HS-5 (cell line): ENCODE data around the gene BTG4.

Experiments
- DNase-seq: peaks from one replicate; pipeline ENCODE4 v3.0.0-alpha.2; 2012; ENCODE audit warnings: low read depth

The BTG4 gene

DNA sequence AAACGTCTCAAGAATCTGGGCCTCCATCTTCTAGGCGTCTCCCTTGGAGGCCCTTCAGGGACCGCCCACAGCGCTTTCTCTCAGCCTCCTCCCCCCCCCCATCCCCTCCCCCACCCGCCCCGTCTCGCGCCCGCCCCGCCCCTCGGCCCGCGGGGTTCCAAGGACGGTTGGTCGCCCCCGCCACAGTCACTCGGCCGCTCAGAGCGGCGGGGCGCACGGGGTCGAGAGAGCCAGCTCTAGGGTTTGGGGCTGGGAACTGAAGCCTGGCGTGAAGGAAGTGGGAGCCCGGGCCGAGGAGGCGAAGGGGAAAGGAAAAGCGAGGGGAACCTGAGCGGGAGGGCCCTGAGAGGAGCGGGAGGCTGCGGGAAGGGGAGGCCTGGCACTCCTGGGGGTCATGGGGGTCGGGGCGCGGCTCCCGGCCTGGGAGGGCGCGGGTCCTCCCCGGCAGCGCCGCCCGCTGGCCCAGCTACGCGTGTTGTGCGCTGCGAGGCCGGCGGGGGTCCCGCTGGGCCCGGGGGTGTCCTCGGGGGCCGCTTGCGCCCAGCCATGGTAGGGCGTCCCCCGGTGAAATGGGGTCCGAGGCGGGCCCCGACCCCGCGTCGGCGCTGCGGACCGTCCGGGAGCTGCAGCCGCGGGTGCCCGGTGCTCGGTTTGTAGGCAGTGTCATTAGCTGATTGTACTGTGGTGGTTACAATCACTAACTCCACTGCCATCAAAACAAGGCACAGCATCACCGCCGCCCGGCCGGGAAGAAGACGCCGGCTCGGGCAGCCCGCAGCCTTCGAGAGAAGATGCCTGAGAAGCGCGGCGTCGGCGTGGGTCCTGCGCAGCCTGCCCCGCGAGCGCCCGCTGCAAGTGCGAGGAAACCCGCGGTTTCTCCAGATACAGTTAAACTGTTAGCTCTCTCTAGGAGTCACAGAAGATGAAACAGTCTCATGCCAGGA lies at the start of gene BTG4:
Gene BTG4 (minus strand): TSS at position 91 of the 944 bp plus-strand sequence. CDS start 13,610 bp downstream, outside the sequence.
- DNase-seq: no peak

DNA sequence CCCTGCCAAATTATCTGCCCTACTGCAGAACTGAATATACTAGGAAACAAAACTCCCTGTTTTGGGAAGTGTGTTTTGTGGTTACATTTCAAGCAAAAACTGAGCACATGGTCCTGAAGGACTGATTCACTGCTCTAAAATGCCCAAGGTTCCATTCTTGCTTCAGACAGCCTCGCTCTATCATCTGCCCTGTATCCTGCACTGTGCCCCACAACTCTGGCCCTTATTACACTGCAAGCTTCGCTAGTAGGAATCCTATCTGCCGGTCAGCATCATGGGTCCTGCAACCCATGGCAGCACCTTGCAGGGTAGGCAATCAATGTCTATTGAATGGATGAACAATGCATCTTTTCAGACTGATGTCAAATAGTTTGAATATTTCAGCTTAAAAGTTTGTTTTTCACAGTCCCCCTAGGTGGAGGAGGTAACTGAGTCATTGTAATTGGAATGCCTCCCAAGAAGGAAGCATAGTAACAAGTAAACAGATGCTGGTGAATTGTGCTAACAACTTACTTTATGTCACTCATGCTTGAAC lies 49.7 kb upstream of the BTG4 start:
- DNase-seq: peak; percentile 82

- no peak for DNase-seq
Measured at GRCh38 chr11:111561306-111561705, 49.1 kb upstream of the BTG4 start.

DNA sequence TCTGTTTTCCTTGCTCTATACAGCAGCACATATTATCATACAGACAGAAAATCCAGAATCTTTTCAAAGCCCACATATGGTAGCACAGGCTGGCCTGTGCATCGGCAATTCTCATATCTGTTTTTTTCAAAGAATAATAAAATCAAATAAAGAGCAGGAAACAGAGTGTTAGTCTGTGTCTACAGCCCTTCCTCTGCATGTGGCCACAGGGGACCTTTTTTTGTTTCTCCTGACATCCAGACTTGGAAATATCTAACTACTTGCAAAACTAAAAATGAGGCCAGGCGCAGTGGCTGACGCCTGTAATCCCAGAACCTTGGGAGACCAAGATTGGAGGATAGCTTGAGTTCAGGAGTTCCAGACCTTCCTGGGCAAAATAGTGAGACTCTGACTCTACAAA lies 48.6 kb upstream of the BTG4 start:
- DNase-seq: no peak

DNA sequence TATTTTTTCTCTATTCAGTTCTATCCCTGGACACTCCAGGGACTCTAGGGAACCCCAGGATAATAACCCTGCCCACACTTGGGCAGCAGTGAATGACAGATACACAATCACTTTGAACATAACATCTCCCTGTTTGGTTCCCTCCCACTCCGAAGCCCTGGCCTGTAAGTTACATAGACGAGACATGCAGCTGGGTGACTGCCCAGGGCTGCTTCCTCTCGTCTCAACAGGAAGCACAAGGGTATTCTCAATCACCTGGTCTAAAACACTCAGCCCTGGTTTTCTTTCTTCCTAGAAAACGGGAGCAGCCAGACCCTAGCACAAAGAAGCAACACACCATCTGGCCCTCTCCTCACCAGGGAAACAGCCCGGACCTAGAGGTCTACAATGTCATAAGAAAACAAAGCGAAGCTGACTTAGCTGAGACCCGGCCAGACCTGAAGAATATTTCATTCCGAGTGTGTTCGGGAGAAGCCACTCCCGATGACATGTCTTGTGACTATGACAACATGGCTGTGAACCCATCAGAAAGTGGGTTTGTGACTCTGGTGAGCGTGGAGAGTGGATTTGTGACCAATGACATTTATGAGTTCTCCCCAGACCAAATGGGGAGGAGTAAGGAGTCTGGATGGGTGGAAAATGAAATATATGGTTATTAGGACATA lies 47.7 kb upstream of the BTG4 start:
- DNase-seq: no peak

DNA sequence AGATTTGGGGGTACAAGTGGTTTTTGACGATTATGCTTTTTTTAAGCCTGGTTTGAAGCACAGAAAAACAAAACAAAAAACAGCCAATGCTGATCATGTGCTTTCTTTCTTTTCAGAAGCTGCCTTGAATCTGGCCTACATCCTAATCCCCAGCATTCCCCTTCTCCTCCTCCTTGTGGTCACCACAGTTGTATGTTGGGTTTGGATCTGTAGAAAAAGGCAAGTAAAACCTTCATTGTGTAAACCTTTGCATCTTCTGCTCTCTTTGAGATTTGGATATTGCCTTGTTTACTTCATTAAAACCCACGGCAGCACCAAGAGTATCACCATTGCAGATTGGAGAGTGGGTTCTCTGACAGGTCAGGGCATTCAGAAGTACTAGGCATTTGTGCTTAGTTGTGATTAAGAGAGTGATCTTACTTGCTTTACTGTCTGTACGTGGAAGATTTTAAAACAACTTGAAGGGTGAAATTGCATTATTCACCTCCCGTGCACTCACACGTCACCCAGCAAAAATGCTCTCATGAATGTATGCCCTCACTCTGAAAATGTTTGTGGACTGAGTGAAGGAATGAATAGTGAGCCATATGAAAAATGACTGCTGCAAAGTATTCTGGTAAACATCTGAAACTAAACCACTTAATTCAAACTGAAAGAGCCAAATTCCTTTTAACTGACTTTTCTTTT lies 45.4 kb upstream of the BTG4 start:
- peak; percentile 95 for DNase-seq

DNA sequence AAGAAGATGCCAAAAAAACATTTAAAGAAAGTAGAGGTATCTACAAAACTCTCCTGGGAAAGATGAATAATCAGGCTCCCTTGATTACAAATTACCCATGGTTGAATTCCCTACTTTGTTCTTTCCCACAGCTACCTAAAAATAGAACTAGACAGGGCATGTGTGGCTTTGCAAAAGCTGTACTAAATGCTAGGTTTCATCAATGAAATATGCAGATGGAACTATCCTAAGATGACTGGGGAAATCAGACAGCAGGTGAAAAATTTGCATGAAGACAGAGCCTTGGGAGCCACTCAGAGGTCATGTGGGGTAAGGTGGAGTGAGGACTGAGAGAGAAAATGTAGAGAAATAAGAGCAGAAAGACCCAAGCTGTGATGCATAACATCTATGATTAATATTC lies 43.1 kb upstream of the BTG4 start:
- no peak for DNase-seq

DNA sequence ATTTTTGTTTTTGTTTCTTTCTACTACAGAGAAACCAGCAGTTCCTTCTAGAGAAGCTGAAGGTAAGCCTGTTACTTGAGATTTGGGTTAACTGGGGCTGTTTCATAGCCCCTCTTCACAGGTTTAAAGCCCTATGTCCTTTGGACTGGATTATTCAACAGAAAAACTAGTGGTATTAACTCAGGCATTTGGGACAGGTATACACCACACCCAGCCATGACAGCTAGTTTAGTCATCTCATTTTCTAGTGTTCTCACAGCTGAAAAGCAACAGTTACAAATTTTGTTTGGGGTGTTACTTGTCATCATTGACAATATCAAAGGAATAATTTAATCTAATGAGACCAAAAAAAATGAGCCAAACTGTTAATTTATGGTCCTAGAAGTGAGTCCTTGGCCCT lies 42.3 kb upstream of the BTG4 start:
- DNase-seq: no peak

DNA sequence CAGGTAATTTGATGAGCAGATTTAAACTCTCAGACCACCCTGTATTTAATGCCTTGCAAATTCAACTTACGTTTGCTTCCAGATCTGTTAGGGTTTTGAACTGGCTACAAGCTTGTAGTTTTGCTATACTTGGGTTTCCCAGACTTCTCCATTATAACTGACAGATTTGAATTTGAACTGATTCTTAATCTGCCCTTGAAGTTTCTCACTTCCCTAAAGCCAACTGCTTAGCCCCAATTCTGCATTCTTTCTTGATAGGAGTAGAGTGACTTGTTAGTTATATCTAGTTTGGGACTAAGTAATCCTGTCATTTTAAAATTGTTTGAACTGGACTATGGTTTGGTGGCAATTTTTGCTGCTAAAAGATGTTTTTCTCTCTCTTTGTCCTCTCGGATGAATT lies 38.1 kb upstream of the BTG4 start:
- DNase-seq: no peak

GRCh38 chr11:111549869-111550203 lies 37.6 kb upstream of the BTG4 start:
- no peak for DNase-seq

DNA sequence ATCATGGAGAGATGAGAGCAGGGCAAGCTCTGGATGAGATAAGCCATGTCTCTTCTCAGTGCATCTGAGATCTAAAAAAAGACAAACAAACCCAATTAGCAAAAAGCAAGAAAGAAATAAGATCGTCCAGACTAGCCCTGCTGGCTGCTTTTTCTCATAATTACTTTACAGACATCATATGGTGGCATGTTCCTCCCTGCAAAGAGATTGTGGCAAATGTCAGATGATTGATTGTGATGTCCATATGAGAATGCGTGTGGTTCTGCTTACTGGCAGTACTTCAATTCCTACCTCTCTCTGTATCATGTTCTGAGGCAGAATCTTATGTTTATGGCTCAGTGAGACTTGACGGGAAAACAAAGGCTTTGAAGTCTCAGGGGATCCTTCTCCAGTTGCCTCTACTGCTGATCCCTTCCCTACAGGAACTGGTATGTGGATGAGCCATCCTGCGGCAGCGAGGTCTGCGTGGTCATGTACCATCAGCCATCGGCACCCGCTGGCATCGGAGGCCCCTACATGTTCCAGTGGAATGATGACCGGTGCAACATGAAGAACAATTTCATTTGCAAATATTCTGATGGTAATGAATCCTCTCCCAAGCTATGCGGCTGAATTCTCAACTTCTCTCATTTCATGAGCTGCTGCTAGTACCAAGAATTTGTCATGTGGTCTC lies 37.1 kb upstream of the BTG4 start:
- no peak for DNase-seq

GRCh38 chr11:111548525-111548924 lies 36.3 kb upstream of the BTG4 start:
- no peak for DNase-seq

DNA sequence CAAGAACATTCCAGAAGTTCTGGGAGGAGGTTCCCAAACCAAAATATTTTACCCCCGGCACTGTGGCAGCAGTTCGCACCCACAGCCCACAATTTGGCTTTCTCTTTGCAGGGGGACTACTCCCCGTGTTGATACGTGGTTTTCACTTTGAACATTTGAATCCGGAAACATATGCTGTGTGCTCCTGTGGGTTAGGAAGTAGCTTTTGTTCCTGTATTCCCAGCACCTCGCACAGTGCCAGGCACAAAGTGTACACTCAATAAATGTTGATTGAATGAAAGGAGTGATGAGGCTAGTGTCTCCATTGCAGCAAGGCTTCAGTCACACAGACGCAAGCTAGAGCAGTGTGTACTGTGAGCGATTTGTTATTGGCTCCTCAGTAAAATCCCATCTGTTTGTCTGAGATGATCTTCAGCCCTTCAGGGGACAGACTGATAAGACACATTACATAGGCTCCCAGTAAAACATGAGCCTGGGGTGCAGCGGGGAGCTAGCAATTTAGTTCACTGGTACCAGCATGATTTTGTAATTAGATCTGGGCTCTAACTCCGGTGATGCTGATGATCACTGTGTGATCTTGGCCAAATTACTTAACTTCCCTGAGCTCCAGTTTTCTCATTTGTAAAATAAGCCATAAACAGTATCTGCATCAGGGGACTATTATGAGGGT lies 30.6 kb upstream of the BTG4 start:
- DNase-seq: no peak

DNA sequence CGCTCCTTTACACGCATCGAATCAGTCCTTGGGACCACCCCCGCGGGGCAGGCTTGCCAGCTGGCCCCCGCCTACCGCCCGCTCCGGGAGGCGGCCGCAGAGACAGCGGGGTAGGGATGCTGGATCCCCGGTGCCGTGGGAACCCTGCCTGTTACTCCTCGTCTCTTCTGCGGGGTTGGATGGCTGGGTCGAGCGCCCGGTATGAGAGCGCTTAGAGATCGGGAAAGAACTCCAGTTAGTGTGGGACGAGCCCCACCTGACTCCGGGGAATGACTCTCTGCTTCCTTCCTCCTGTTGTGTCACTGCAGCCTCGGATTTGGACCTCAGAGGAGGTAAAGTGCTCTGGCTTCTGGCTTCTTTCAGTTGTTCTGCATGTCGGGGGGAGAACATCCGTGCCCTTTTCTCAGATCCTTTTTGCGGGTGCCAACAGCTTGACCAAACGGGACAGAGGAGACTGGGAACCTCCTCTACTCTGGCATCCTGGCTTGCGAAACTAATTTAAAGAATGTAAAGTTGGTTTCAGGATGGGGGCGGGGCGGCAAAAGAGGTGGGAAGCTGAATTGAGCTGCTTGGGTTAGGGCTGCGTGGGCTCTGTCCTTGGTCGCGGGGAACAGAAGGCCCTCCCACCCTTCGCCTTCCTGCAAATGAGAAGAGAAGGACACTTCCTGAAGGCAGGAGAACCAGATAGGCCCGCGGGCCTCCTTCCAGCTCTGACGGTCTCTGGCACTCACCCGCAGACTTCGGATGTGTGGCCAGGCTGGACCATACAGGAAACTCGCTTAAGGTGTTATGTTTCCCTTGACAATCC lies 29.3 kb upstream of the BTG4 start:
- DNase-seq: no peak

DNA sequence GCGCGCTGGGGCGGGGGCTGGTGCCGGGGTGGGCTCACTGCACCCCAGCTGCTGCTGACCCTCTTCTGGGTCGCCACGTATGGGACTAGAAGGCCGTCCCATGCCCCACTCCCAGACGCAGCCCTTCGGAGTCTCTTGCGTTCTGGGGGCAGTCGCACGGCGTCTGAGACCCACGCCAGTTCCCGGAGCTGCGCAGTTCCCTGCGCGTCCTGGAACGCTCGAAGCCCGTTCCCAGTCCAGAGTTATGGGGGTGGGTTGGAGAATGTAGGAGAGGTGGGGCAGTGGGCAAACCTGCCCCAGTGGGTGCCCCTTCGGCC lies 28.7 kb upstream of the BTG4 start:
- DNase-seq: no peak

GRCh38 chr11:111540114-111540936 lies 28.1 kb upstream of the BTG4 start, which contains the start of gene LAYN:
LAYN (plus strand) TSS chr11:111540720; CDS start chr11:111540844, 124 bp downstream.
- no peak for DNase-seq

DNA sequence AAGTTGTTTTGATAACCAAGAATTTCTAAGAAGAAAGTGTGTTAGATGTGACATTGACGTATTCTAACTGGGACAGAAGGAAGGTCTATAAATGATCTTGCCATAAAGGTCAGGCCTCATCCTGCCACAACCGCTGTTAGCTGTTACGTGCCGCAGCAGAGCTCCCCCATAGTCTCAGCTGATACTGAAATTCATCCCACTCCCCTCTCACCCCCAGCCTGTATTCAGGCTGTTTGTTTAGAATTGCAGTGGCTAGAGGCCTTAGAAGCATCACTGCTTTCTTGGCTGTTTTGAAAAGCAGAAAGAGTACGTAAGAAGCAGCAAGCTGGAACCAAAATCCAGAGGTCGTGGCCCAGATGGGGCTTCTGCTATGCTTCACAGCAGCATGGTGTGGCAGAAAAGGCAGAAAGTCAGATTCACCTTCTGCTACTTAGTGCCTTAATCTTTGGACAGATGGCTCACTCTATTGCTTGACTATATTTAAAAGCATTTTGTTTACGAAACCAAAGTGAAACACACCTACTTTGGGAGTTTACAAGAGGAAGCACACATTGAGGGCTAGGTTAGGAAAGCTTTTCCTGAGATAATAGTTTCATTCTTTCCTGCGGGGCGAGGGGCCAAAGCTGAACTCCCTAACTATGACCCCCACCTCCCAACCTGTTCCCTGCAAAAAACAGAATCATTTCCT lies 27.4 kb upstream of the BTG4 start:
- no peak for DNase-seq

GRCh38 chr11:111538407-111539114 lies 26.4 kb upstream of the BTG4 start:
- no peak for DNase-seq
